K562 (cell line): ENCODE measurements around the gene NLRP5. TPM values are rescaled to one million over a fixed set of nuclear protein-coding genes. Genes with fewer than 3 reads are reported as not detected.

ENCODE experiments used
- MGA ChIP-seq: fragments of 450-650 bp; IDR thresholded peaks from 2 replicates; pipeline ENCODE4 v1.6.1; 2016; ENCODE audit warnings: mild to moderate bottlenecking, moderate library complexity
- NCOA6 ChIP-seq: fragments of 450-650 bp; IDR thresholded peaks from 2 replicates; pipeline ENCODE4 v1.6.1; 2017; ENCODE audit warnings: mild to moderate bottlenecking
- TAF1 ChIP-seq: IDR thresholded peaks from 2 replicates; pipeline ENCODE4 v1.6.1; 2011; ENCODE audit warnings: mild to moderate bottlenecking, low read length, moderate library complexity; ENCODE audit not compliant: insufficient read depth, control insufficient read depth, severe bottlenecking; ENCODE audit errors: extremely low read depth
- polyA plus RNA-seq, 8 experiments: library from polyadenylated mRNA; depleted of rRNA in 4 of 8; stranded (reverse) in 5 of 8; unstranded in 3 of 8; fragments of >200 nt; fragmentation: Nextera tagmentation in 2 of 8; fragmentation: Illumina TruSeq in 1 of 8; extraction: Ambion mirVana in 2 of 8; extraction: Trizol in 1 of 8; gene quantifications; 2 replicates each; pipeline versions ENCODE4 v1.2.1 to v1.2.3, GENCODE V29; 2011 to 2014; ENCODE audit warnings: inconsistent platforms in 1 of 8, missing spikeins in 1 of 8
- total RNA-seq, 7 experiments: library from RNA; depleted of rRNA in 6 of 7; stranded (reverse); fragments of >200 nt in 6 of 7; fragmentation: Illumina TruSeq in 2 of 7; extraction: Trizol in 2 of 7; gene quantifications; 2 replicates each; pipeline versions ENCODE4 v1.2.1 to v1.2.3, GENCODE V29; 2011 to 2021; ENCODE audit warnings: low replicate concordance in 1 of 7

The NLRP5 gene
- total and polyA plus RNA-seq, 9 of the 15 experiments (the other 6 are each of a cell fraction or from before 2014, with no cell fraction given) = 0.04 to 0.07 TPM; not detected in 7

GRCh38 chr19:56053596-56053995 lies 67.0 kb downstream of the NLRP5 start (continued):
- TF ChIP-seq MGA (no peak), NCOA6 (no peak), TAF1 (no peak)
